Lower lobe of right lung (tissue), 2 donors: Measurements from ENCODE around the gene SLCO2A1. TPM values are rescaled to one million over a fixed set of nuclear protein-coding genes. Genes with fewer than 3 reads are reported as not detected.
"Not testable (repeated sequence)": the region's sequence is repeated elsewhere in the genome, so short reads cannot be mapped to it uniquely, and the experiment has no call there.

Source experiments
- ATAC-seq, 2 donors: fragments of 200-7000 bp; cut with Tn5 transposase; one replicate each; pipeline ENCODE4 v1.9.1; 2020 to 2022; ENCODE audit warnings: mild to moderate bottlenecking in 2 of 2, moderate library complexity in 2 of 2
- DNase-seq: peaks from one replicate; pipeline ENCODE4 v3.0.0-alpha.2; 2020
- H3K27ac ChIP-seq: fragments of 200-600 bp; one replicate; pipeline ENCODE4 v1.8.0; 2022
- H3K27me3 ChIP-seq: fragments of 200-600 bp; one replicate; pipeline ENCODE4 v1.8.0; 2022; ENCODE audit warnings: low read depth
- H3K36me3 ChIP-seq: fragments of 200-600 bp; one replicate; pipeline ENCODE4 v1.8.0; 2022; ENCODE audit warnings: mild to moderate bottlenecking
- H3K4me1 ChIP-seq: fragments of 200-600 bp; one replicate; pipeline ENCODE4 v1.8.0; 2022
- H3K4me3 ChIP-seq: fragments of 200-600 bp; one replicate; pipeline ENCODE4 v1.8.0; 2022; ENCODE audit warnings: mild to moderate bottlenecking
- H3K9me3 ChIP-seq: fragments of 200-600 bp; one replicate; pipeline ENCODE4 v1.8.0; 2022
- intact Hi-C: fragments of 100-400 bp; cut with DNase I; formaldehyde crosslinking; loops from one replicate; pipeline ENCODE4 v1.11.0; 2022
- total RNA-seq: library from RNA; stranded (reverse); fragmentation: NEBNext Ultra II Directional; extraction: Animal tissue kit (Norgen Biotek cat#: 25700); gene quantifications from one replicate; pipeline ENCODE4 v1.2.1, GENCODE V29; 2021
- TF ChIP-seq, protein P1 (sequence below): fragments of 200-600 bp; IDR thresholded peaks from one replicate; pipeline ENCODE4 v1.8.0; 2022; ENCODE audit warnings: antibody characterized with exemption, mild to moderate bottlenecking
- donor health status: DM: no; HTN: yes; CAD: no; lungs with severe emphysema.

SLCO2A1 gene
- total RNA-seq, 1 donor from 2014 or later: 204 TPM

DNA sequence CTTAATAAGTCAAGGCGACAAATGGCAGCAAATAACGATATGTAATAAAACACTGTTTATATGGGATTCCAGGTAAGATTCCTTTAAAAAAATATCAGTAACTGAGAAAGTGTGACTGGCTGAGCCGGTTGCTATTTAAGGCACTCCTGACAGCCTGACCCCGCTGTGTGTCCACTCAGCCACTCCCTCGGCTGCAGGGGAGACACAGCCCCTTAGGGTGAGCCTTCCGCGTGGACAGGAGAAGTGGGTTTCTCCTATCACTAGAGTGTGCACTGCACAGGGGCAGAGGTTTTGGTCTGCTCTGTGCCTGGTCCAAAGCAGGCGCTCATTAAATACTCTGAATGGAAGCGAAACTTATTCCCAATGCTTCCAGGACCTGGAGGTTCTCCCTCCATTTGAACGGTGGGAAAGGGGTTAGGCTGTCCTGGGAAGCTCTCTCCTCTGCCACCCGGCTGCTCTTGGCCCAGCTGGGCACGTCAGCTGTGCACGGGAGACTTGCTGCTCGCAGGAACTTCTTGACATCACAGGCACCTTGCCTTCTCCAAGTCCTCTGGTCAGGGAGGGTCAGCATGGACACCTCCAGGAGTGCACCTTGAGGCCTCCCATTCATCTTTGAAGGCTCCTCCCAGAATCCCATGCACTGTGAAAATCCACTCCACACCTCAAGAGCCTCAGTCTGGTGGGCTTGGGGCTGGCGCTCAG, 43.3 kb upstream of the SLCO2A1 start:
- DNase-seq: no peak
- intact Hi-C loops: no loop called here

DNA sequence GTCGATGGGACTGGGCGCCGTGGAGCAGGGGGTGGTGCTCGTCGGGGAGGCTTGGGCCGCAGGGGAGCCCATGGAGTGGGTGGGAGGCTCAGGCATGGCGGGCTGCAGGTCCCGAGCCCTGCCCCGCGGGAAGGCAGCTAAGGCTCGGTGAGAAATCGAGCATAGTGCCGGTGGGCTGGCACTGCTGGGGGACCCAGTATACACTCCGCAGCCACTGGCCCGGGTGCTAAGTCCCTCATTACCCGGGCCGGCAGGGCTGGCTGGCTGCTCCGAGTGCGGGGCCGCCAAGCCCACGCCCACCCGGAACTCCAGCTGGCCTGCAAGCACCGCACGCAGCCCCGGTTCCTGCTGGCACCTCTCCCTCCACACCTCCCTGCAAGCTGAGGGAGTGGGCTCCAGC, 40.6 kb upstream of the SLCO2A1 start:
- intact Hi-C loops, H3K27me3 ChIP-seq, DNase-seq, H3K9me3 ChIP-seq, H3K4me1 ChIP-seq, ATAC-seq, H3K27ac ChIP-seq, H3K36me3 ChIP-seq, H3K4me3 ChIP-seq: not testable (repeated sequence)

More for the DNA sequence above, 43.3 kb upstream of the SLCO2A1 start:
- no peaks in the 10 kb centered on the region for H3K9me3 ChIP-seq
- no peaks in the 10 kb centered on the region for H3K36me3 ChIP-seq
- TF ChIP-seq, protein P1, sequence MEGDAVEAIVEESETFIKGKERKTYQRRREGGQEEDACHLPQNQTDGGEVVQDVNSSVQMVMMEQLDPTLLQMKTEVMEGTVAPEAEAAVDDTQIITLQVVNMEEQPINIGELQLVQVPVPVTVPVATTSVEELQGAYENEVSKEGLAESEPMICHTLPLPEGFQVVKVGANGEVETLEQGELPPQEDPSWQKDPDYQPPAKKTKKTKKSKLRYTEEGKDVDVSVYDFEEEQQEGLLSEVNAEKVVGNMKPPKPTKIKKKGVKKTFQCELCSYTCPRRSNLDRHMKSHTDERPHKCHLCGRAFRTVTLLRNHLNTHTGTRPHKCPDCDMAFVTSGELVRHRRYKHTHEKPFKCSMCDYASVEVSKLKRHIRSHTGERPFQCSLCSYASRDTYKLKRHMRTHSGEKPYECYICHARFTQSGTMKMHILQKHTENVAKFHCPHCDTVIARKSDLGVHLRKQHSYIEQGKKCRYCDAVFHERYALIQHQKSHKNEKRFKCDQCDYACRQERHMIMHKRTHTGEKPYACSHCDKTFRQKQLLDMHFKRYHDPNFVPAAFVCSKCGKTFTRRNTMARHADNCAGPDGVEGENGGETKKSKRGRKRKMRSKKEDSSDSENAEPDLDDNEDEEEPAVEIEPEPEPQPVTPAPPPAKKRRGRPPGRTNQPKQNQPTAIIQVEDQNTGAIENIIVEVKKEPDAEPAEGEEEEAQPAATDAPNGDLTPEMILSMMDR: no peak
- no peak overlapping the region for H3K27ac ChIP-seq
- no peaks in the 10 kb centered on the region for H3K4me1 ChIP-seq
- H3K4me3 ChIP-seq: no peak overlapping the region
- no peaks in the 10 kb centered on the region for H3K27me3 ChIP-seq
- no peak for ATAC-seq

GRCh38 chr3:134068429-134068828, 38.7 kb upstream of the SLCO2A1 start:
- no peak overlapping the region for H3K27ac ChIP-seq
- intact Hi-C loops: no loop called here
- TF ChIP-seq, protein P1: no peak
- ATAC-seq (no peak), DNase-seq (no peak)
- H3K4me3 ChIP-seq: no peak overlapping the region
- peaks cover 8% of the 10 kb centered on the region for H3K4me1 ChIP-seq
- H3K27me3 ChIP-seq: no peaks in the 10 kb centered on the region
- no peaks in the 10 kb centered on the region for H3K36me3 ChIP-seq
- H3K9me3 ChIP-seq: no peaks in the 10 kb centered on the region

DNA sequence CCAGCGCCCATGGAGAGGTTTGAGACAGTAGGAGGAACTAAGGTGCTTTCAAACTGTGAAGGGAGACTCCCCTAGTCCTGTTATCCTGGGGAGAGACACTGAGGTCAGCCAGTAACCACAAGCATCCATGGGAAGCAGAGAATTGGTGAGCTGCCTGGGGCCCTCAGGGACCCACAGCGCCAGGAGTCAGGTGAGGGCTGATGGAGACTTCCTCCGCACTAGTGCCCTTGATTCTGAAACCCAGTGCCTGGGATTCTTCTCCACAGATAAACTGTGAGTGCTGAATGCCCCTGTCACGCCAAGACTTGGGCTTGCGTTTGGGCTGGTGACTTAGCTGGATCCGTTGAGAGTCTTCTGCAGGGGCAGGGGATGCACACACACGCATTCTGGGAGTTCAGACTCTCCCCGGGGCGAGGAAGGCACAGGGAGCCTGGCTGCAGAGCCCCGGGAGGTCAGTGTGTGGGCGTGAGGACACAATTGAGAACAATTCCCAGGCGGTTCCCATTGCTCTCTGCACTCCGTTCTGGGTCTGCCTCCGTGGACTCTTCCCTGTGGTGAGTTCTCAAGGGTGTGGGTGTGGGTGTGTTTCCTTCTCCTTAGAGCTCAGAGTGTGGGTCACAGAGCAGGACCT, 37.9 kb upstream of the SLCO2A1 start:
- H3K4me1 ChIP-seq: peaks cover 8% of the 10 kb centered on the region
- DNase-seq (no peak), ATAC-seq (no peak)
- intact Hi-C loops: no loop called here
- no peak overlapping the region for H3K4me3 ChIP-seq
- no peaks in the 10 kb centered on the region for H3K27me3 ChIP-seq
- peak overlapping the region; percentile 64 for H3K27ac ChIP-seq
- TF ChIP-seq, protein P1: no peak
- no peaks in the 10 kb centered on the region for H3K36me3 ChIP-seq
- H3K9me3 ChIP-seq: no peaks in the 10 kb centered on the region

DNA sequence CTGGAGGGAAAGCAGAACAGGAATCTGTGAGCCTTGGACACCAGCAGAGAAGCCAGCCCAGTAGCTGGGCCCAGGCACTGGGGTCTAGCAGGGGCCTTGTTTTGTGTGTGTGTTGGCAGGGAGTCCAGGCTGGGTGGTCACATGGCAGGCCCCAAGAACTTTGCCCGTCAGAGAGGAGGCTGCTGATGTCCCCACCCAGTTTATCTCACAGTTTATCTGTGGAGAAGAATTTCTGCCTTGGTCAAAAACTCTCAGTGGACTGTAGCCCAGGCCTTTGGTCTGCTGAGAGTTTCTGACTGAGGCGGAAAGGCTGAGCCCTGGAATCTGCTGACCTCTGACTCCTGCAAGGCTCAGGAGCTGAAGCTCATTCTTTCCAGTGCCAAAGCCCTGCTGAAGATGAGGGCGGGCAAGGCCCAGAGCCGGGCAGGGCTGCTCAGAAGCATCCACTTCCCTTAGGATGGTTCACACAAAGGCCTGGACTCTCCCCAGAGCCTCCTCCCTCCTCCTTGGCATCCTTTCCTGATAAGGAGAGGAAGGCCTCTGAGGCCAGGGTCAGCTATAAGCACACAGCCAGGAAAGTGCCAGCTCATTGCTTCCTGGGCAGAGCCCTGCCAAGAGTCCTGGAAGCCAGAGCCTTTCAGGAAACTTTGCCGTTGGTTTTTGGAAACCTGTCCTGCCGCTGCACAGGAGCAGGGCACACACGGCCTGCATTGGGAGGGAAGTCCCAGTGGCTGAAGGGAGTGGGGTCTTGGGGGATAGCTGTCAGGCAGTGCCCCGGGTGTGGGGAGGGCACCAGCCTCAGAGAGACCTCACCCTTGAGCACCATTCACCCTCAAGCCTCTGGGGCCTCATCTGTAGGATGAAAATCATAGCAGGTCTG, 37.2 kb upstream of the SLCO2A1 start:
- peak overlapping the region; percentile 64 for H3K27ac ChIP-seq
- intact Hi-C loops: no loop called here
- no peak overlapping the region for H3K4me3 ChIP-seq
- no peaks in the 10 kb centered on the region for H3K36me3 ChIP-seq
- no peaks in the 10 kb centered on the region for H3K27me3 ChIP-seq
- peaks cover 8% of the 10 kb centered on the region for H3K4me1 ChIP-seq
- TF ChIP-seq, protein P1: no peak
- DNase-seq: no peak
- peak; percentile 59 to 64 for ATAC-seq
- H3K9me3 ChIP-seq: no peaks in the 10 kb centered on the region
